ENCODE data around the gene FKBP7.

Gene FKBP7

DNA sequence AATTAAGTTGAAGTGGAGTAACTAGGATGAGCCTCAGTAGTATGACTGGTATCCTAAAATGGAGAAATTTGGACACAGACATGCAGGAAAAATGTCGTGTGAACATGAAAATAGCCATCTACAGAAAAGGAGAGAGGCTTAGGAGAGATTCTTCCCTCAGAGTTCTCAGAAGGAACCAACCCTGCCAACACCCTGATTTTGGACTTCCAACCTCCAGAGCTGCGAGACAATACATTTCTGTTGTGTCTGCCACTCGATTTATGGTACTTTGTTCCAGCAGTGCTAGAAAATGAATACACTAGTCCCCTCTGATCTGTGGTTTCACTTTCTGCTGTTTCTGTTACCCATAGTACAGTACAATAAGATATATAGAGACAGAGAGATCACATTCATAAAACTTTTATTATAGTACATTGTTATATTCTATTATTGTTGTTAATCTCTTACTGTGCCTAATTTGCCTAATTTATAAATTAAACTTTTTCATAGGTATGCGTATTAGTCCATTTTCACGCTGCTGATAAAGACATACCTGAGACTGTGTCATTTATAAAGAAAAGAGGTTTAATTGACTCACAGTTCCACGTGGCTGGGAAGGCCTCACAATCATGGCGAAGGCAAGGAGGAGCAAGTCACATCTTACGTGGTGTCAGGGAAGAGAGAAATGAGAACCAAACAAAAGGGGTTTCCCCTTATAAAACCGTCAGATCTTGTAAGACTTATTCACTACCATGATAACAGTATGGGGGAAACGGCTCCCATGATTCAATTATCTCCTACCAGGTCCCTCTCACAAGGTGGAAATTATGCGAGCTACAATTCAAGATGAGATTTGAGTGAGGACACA, 43.1 kb upstream of the FKBP7 start:
- ATAC-seq = no peak

DNA sequence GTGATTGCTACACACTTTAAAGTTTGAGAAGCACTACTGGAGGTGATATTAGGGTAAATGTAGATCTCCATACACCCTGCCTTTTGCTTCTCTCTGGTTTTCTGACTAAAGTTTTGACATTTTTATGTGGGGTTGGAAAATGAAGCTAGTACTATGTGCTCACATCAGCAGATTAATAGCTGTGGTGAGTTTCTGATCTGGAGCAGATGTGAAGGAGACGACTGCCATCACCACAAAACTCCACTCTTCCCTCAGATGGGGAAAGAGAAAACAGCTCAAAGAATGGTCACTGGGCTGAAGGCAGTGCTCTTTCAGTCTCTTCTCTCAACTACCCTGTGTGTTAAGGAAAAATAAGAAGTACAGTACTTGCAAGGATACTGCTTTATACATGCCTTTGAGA, 39.1 kb upstream of the FKBP7 start:
- no peak for ATAC-seq
- TF ChIP-seq TOX (CRISPR knock-in tag; IDR thresholded peaks at IDR 0.05; ENCODE audit: borderline replicate concordance) = no peak
- TF ChIP-seq ZNF8 (CRISPR knock-in tag; IDR thresholded peaks at IDR 0.05) = no peak
- TF ChIP-seq, protein P1, sequence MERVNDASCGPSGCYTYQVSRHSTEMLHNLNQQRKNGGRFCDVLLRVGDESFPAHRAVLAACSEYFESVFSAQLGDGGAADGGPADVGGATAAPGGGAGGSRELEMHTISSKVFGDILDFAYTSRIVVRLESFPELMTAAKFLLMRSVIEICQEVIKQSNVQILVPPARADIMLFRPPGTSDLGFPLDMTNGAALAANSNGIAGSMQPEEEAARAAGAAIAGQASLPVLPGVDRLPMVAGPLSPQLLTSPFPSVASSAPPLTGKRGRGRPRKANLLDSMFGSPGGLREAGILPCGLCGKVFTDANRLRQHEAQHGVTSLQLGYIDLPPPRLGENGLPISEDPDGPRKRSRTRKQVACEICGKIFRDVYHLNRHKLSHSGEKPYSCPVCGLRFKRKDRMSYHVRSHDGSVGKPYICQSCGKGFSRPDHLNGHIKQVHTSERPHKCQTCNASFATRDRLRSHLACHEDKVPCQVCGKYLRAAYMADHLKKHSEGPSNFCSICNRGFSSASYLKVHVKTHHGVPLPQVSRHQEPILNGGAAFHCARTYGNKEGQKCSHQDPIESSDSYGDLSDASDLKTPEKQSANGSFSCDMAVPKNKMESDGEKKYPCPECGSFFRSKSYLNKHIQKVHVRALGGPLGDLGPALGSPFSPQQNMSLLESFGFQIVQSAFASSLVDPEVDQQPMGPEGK (CRISPR knock-in tag; IDR thresholded peaks at IDR 0.05; ENCODE audit: borderline replicate concordance) = no peak
- no peak for TF ChIP-seq TCF4 (CRISPR knock-in tag; IDR thresholded peaks at IDR 0.05; ENCODE audit: borderline replicate concordance)
- no peak for TF ChIP-seq ZNF70 (CRISPR knock-in tag; IDR thresholded peaks at IDR 0.05)
- TF ChIP-seq RARB (CRISPR knock-in tag; IDR thresholded peaks at IDR 0.05) = no peak
- TF ChIP-seq ZC3H10 (CRISPR knock-in tag; IDR thresholded peaks at IDR 0.05) = no peak
- TF ChIP-seq, protein P2, sequence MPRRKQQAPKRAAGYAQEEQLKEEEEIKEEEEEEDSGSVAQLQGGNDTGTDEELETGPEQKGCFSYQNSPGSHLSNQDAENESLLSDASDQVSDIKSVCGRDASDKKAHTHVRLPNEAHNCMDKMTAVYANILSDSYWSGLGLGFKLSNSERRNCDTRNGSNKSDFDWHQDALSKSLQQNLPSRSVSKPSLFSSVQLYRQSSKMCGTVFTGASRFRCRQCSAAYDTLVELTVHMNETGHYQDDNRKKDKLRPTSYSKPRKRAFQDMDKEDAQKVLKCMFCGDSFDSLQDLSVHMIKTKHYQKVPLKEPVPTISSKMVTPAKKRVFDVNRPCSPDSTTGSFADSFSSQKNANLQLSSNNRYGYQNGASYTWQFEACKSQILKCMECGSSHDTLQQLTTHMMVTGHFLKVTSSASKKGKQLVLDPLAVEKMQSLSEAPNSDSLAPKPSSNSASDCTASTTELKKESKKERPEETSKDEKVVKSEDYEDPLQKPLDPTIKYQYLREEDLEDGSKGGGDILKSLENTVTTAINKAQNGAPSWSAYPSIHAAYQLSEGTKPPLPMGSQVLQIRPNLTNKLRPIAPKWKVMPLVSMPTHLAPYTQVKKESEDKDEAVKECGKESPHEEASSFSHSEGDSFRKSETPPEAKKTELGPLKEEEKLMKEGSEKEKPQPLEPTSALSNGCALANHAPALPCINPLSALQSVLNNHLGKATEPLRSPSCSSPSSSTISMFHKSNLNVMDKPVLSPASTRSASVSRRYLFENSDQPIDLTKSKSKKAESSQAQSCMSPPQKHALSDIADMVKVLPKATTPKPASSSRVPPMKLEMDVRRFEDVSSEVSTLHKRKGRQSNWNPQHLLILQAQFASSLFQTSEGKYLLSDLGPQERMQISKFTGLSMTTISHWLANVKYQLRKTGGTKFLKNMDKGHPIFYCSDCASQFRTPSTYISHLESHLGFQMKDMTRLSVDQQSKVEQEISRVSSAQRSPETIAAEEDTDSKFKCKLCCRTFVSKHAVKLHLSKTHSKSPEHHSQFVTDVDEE (CRISPR knock-in tag; IDR thresholded peaks at IDR 0.05) = no peak
- no peak for TF ChIP-seq GLIS3 (CRISPR knock-in tag; IDR thresholded peaks at IDR 0.05)
- no peak for TF ChIP-seq ISL1 (CRISPR knock-in tag; IDR thresholded peaks at IDR 0.05)

More for the DNA sequence above, 43.1 kb upstream of the FKBP7 start:
- no peak for TF ChIP-seq TCF4 (CRISPR knock-in tag; IDR thresholded peaks at IDR 0.05; ENCODE audit: borderline replicate concordance)

DNA sequence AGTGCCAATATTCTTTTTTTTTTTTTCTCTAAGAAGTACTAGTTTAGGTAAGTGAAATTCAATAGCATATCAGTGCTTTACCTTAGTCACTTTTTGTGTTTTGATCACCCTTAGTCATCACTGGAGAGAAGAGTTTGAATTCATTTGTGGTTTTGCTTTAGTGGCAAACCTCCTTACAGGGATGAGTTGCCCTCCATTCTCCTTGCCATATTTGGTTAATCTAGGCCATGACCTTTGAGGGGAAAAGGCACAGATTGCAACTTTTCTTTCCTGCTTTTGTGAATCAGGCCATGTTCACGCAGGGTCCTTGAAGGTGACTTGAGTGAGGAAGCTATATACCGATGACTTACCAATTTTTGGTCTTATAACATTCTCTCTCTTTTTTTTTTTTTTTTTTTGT, 36.3 kb upstream of the FKBP7 start:
- peak; percentile 69 for ATAC-seq
- TF ChIP-seq RARB (CRISPR knock-in tag; IDR thresholded peaks at IDR 0.05) = no peak
- TF ChIP-seq ESRRG (CRISPR knock-in tag; IDR thresholded peaks at IDR 0.05) = no peak
- TF ChIP-seq ISL1 (CRISPR knock-in tag; IDR thresholded peaks at IDR 0.05) = no peak
- no peak for TF ChIP-seq ARNTL (CRISPR knock-in tag; IDR thresholded peaks at IDR 0.05; ENCODE audit: borderline replicate concordance, low read depth)
- TF ChIP-seq PPARA (CRISPR knock-in tag; IDR thresholded peaks at IDR 0.05; ENCODE audit: borderline replicate concordance) = no peak
- TF ChIP-seq ZNF565 (CRISPR knock-in tag; conservative IDR thresholded peaks at IDR 0.05; ENCODE audit: low read depth) = no peak
- TF ChIP-seq TOX (CRISPR knock-in tag; IDR thresholded peaks at IDR 0.05; ENCODE audit: borderline replicate concordance) = no peak
- TF ChIP-seq TCF4 (CRISPR knock-in tag; IDR thresholded peaks at IDR 0.05; ENCODE audit: borderline replicate concordance) = no peak
- no peak for TF ChIP-seq OSR1 (CRISPR knock-in tag; IDR thresholded peaks at IDR 0.05)
- TF ChIP-seq, protein P2 (CRISPR knock-in tag; IDR thresholded peaks at IDR 0.05) = no peak
- TF ChIP-seq, protein P3, sequence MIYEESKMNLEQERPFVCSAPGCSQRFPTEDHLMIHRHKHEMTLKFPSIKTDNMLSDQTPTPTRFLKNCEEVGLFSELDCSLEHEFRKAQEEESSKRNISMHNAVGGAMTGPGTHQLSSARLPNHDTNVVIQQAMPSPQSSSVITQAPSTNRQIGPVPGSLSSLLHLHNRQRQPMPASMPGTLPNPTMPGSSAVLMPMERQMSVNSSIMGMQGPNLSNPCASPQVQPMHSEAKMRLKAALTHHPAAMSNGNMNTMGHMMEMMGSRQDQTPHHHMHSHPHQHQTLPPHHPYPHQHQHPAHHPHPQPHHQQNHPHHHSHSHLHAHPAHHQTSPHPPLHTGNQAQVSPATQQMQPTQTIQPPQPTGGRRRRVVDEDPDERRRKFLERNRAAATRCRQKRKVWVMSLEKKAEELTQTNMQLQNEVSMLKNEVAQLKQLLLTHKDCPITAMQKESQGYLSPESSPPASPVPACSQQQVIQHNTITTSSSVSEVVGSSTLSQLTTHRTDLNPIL (CRISPR knock-in tag; IDR thresholded peaks at IDR 0.05; ENCODE audit: low read depth) = no peak
- TF ChIP-seq, protein P4, sequence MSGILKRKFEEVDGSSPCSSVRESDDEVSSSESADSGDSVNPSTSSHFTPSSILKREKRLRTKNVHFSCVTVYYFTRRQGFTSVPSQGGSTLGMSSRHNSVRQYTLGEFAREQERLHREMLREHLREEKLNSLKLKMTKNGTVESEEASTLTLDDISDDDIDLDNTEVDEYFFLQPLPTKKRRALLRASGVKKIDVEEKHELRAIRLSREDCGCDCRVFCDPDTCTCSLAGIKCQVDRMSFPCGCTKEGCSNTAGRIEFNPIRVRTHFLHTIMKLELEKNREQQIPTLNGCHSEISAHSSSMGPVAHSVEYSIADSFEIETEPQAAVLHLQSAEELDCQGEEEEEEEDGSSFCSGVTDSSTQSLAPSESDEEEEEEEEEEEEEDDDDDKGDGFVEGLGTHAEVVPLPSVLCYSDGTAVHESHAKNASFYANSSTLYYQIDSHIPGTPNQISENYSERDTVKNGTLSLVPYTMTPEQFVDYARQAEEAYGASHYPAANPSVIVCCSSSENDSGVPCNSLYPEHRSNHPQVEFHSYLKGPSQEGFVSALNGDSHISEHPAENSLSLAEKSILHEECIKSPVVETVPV (CRISPR knock-in tag; IDR thresholded peaks at IDR 0.05) = no peak
- TF ChIP-seq GLIS3 (CRISPR knock-in tag; IDR thresholded peaks at IDR 0.05) = no peak
- TF ChIP-seq ZNF70 (CRISPR knock-in tag; IDR thresholded peaks at IDR 0.05) = no peak
- TF ChIP-seq CSDC2 (CRISPR knock-in tag; IDR thresholded peaks at IDR 0.05) = no peak

Measured in SK-N-SH treated with all-trans-retinoic acid at 6 μM for 48 hours (cell line).